ENCODE data around the gene GAS7.
A peak's percentile ranks its signal among the peaks of the same experiment; 100 is the strongest.

DNA sequence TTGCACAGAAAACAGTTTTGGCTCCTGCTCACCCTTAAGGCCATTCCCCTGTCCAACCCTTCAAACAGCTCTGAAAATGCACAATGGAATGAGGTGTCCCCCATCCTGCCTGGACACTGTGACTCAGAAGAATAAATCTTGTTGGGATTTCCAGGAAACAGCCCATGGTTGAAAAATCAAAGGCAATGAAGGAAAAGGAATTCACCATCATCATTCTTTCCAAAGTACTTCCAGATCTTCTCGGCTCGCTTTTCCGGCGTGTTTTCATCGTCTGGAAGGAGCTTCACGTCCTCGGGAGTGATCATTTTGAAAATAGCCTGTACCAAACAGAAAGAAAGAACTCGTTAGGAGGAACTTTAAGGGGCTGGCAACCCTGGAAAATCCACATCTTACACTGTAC, 297.6 kb downstream of the GAS7 start:
- TF ChIP-seq POLR2AphosphoS5 (IDR thresholded peaks at IDR 0.05) (peak in 2 of 3 donors; percentile 35 to 47), POLR2A (IDR thresholded peaks at IDR 0.05) (no peak), EP300 (IDR thresholded peaks at IDR 0.05) (no peak)
- TF ChIP-seq, protein P1, sequence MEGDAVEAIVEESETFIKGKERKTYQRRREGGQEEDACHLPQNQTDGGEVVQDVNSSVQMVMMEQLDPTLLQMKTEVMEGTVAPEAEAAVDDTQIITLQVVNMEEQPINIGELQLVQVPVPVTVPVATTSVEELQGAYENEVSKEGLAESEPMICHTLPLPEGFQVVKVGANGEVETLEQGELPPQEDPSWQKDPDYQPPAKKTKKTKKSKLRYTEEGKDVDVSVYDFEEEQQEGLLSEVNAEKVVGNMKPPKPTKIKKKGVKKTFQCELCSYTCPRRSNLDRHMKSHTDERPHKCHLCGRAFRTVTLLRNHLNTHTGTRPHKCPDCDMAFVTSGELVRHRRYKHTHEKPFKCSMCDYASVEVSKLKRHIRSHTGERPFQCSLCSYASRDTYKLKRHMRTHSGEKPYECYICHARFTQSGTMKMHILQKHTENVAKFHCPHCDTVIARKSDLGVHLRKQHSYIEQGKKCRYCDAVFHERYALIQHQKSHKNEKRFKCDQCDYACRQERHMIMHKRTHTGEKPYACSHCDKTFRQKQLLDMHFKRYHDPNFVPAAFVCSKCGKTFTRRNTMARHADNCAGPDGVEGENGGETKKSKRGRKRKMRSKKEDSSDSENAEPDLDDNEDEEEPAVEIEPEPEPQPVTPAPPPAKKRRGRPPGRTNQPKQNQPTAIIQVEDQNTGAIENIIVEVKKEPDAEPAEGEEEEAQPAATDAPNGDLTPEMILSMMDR (IDR thresholded peaks at IDR 0.05): no peak

Data from stomach (tissue), 4 donors.